Activated naive CD4-positive, alpha-beta T cell treated with anti-CD3 and anti-CD28 coated beads for 36 hours (primary cell): Measurements from ENCODE around the gene TMEM184B. TPM values are rescaled to one million over a fixed set of nuclear protein-coding genes. Genes with fewer than 3 reads are reported as not detected.
A peak's percentile ranks its signal among the peaks of the same experiment; 100 is the strongest.
"Not testable (repeated sequence)": the region's sequence is repeated elsewhere in the genome, so short reads cannot be mapped to it uniquely, and the experiment has no call there.

ENCODE experiments used
- CTCF ChIA-PET: fragments of 350-600 bp; sonication (Branson Sonifier 250); formaldehyde crosslinking; loops from one replicate; lab custom pipeline; 2021; ENCODE audit warnings: antibody characterized with exemption; lab: Charles Lee
- DNase-seq: peaks from one replicate; pipeline ENCODE4 v3.0.0-alpha.2; 2020
- H3K27ac Mint-ChIP-seq: one replicate; pipeline ENCODE4 v1.8.0; 2021; ENCODE audit warnings: mild to moderate bottlenecking, mixed read lengths
- H3K27me3 Mint-ChIP-seq: one replicate; pipeline ENCODE4 v1.8.0; 2021; ENCODE audit warnings: low read depth, mixed read lengths
- H3K36me3 Mint-ChIP-seq: one replicate; pipeline ENCODE4 v1.8.0; 2021; ENCODE audit warnings: low read depth, mixed read lengths
- H3K4me1 Mint-ChIP-seq: one replicate; pipeline ENCODE4 v1.8.0; 2021; ENCODE audit warnings: low read depth, mixed read lengths
- H3K4me3 Mint-ChIP-seq: one replicate; pipeline ENCODE4 v1.8.0; 2021; ENCODE audit warnings: mild to moderate bottlenecking, moderate library complexity, mixed read lengths
- H3K9me3 Mint-ChIP-seq: one replicate; pipeline ENCODE4 v1.8.0; 2021; ENCODE audit warnings: mixed read lengths
- intact Hi-C: fragments of 100-400 bp; cut with micrococcal nuclease; formaldehyde crosslinking; loops from one replicate; pipeline ENCODE4 v1.15.1; 2023
- total RNA-seq, 2 experiments: library from RNA; stranded (reverse); gene quantifications; one replicate each; pipeline ENCODE4 v1.2.3, GENCODE V29; 2021

The TMEM184B gene
- total RNA-seq, 2 experiments from 2014 or later, result 15.0 to 15.3 TPM

DNA sequence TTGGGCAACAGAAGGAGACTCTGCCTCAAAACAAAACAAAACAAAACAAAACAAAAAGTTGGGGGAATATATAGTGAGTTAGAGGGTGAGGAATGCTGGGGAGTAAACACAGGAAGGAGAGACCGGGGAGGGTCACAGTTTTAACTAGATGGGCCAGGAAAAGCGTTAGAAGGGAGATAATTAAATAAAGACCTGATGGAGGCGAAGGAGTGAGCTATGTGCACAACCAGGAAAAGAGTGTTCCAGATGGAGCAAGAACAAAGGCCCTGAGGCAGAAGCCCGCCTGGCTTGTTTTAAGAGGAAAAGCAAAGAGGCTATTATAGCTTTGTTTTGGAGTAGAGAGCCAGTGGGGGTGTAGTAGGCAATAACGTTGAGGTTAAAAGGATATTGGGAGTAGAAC is 86.4 kb downstream of the TMEM184B start:
- H3K4me3 Mint-ChIP-seq, result no peak overlapping the region
- DNase-seq, result no peak
- H3K27ac Mint-ChIP-seq, result no peak overlapping the region
- peaks cover 3% of the 10 kb centered on the region for H3K4me1 Mint-ChIP-seq
- H3K36me3 Mint-ChIP-seq, result peaks cover under 1% of the 10 kb centered on the region
- H3K27me3 Mint-ChIP-seq, result no peaks in the 10 kb centered on the region
- intact Hi-C loops, result no loop called here
- CTCF ChIA-PET, result interaction anchor here (0.8 kb wide), 1 partner anchor 135 kb away, joined by 3 read pairs; no protein-coding TSS in a partner anchor
- no peaks in the 10 kb centered on the region for H3K9me3 Mint-ChIP-seq

DNA sequence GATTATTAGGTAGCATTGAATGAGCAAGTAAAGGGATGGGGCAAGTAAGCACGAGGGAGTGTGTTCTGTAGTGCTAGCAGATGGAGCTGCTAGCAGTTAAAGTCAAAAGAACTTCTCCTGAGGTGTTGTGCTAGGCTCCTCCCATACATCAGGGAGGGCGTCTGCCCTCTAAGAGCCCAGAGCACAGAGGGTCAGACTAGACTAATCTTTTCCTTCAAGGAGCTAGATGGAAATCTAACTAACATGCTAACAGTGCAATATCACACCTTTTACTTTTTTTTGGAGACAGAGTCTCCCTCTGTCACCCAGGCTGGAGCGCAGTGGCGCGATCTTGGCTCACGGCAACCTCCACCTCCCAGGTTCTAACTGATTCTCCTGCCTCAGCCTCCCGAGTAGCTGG is 88.0 kb downstream of the TMEM184B start:
- CTCF ChIA-PET, result no interaction called here
- Mint-ChIP-seq H3K36me3 (peaks cover 2% of the 10 kb centered on the region), H3K27me3 (no peaks in the 10 kb centered on the region), H3K4me3 (no peak overlapping the region), H3K4me1 (peaks cover 17% of the 10 kb centered on the region), H3K9me3 (no peaks in the 10 kb centered on the region), H3K27ac (no peak overlapping the region)
- DNase-seq, result no peak
- intact Hi-C loops, result loop anchor here (5.0 kb wide), 4 partner anchors 213 to 908 kb away; partner anchors contain the start of genes ANKRD54 and SUN2

DNA sequence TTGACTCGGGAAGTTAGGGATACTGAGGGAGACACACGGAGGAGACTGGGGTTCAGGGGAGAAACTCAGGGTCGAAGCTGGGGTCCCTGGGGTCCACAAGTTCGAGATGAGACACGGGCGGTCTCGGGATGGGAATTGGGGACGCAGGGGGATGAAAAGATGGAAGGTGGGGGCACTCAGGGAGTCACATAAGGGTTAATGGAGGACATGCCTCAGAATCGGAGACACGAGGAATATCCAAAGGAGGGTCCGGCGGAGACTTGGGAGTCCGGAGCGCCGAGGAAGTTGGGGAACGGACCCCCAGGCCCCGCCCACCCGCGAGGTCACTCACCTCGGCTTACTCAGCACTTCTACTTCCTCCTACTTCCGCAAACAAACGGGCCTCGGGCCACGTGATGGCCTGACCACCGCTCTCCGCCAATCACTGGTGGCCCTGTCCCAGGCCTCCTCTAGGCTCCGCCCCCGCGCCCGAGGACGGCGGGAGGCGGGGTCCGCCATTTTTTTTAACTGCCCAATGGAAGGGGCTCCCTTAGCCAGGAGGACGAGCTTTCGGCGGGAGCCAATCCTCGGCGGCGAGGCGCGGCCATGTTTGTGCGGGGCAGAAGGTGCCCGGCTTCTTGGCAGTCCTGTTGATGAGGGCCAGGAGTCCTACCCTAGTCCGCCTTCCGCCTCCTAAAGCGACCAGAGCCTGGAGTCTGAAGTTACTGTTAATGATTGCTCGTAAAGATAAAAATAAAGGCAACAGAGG is 91.2 kb downstream of the TMEM184B start, which contains the start of gene PLA2G6:
Gene PLA2G6, minus strand, starts transcription at position 378 of the 748 bp plus-strand sequence. CDS start 12,404 bp downstream, outside the sequence.
- DNase-seq, result peak; percentile 99
- H3K9me3 Mint-ChIP-seq, result no peaks in the 10 kb centered on the region
- H3K27ac Mint-ChIP-seq, result peak within 1 kb of the TSS; percentile 96
- CTCF ChIA-PET, result interaction anchor here (0.7 kb wide), 1 partner anchor 253 kb away, joined by 6 read pairs; no protein-coding TSS in a partner anchor
- H3K27me3 Mint-ChIP-seq, result no peaks in the 10 kb centered on the region
- H3K4me3 Mint-ChIP-seq, result peak within 1 kb of the TSS; percentile 94
- H3K4me1 Mint-ChIP-seq, result peaks cover 43% of the 10 kb centered on the region
- peaks cover 2% of the 10 kb centered on the region for H3K36me3 Mint-ChIP-seq
- intact Hi-C loops, result loop anchor here (1.0 to 5.0 kb wide), 6 partner anchors 20 to 911 kb away; partner anchors contain the start of genes ANKRD54, GTPBP1, MAFF and SUN2

DNA sequence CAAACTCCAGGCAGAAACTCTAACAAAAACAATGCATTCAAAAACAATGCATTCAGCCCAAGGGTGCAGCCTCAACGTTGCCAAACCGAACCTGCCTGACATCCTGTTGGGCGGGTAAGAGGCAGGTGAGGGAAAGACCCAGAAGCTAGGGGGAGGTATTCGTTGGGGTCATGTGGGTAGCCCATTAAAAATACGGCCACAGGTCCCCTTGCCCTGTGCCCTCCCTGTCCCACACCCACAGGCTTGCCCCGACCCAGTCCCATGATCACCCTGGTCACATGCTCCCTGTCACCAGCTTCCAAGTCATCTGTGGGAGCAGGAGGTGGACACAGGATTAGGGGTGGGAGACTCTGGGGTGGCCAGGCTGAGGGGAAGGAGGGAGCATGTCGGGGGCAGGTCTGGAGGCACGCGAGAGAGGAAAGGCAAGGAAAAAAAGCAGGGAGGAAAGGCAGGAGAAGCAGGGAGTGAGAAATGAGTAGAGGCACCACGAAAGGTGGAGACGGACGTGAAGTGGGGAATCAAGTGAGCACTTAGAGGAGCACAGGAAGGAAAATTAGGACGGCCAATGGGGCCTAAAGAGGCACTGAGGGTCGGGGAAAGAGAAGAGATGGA is 91.9 kb downstream of the TMEM184B start:
- Mint-ChIP-seq H3K27ac (peak overlapping the region; percentile 96), H3K27me3 (no peaks in the 10 kb centered on the region), H3K4me1 (peaks cover 50% of the 10 kb centered on the region), H3K9me3 (no peaks in the 10 kb centered on the region), H3K4me3 (peak overlapping the region; percentile 94), H3K36me3 (peaks cover 2% of the 10 kb centered on the region)
- CTCF ChIA-PET, result no interaction called here
- DNase-seq, result peak; percentile 72
- intact Hi-C loops, result loop anchor here (1.0 to 5.0 kb wide), 5 partner anchors 20 to 911 kb away; partner anchors contain the start of genes ANKRD54, MAFF and SUN2

DNA sequence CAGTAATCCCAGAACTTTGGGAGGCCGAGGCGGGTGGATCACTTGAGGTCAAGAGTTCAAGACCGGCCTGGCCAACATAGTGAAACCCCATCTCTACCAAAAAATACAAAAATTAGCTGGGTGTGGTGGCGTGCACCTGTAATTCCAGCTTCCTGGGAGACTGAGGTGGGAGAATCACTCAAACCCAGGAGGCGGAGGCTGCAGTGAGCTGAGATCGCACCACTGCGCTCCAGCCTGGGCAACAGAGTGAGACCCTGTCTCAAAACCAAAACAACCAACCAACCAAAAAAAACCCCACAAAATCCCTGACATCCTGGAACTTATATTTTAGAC is 94.2 kb downstream of the TMEM184B start:
- H3K4me3 Mint-ChIP-seq, H3K27me3 Mint-ChIP-seq, H3K9me3 Mint-ChIP-seq, CTCF ChIA-PET, H3K36me3 Mint-ChIP-seq, intact Hi-C loops, DNase-seq, H3K27ac Mint-ChIP-seq: not testable (repeated sequence)
- H3K4me1 Mint-ChIP-seq, result peaks cover 63% of the 10 kb centered on the region

DNA sequence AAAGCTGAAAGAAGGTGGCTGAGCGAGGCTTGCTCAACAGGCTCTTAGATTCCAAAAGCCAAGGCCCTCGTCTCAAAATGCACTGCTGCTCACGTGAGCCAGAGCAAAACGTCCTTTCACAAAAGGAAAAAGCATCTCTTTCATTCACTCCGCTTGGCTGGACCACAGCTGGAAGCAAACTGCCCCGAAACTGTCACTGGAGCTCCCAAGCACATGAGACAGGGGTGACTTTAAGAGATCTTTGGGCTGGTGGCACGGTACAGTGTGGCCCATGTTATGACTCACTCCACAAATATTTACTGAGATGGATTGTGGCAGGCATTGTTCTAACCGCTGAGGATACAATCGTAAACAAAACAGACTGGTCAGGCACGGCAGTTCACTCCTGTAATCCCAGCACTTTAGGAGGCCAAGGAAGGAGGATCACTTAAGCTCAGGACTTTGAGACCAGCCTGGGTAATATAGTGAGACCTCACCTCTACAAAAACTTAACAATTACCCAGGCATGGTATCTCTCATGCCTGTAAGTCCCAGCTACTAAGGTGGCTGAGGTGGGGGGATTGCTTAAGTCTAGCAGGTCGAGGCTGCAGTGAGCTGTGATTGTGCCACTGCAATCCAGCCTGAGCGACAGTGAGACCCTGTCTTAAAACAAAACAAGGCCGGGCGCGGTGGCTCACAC is 94.7 kb downstream of the TMEM184B start:
- Mint-ChIP-seq H3K4me1 (peaks cover 67% of the 10 kb centered on the region), H3K4me3 (no peak overlapping the region), H3K27me3 (no peaks in the 10 kb centered on the region), H3K36me3 (peaks cover 2% of the 10 kb centered on the region), H3K9me3 (no peaks in the 10 kb centered on the region), H3K27ac (peak overlapping the region; percentile 21)
- CTCF ChIA-PET, result no interaction called here
- no peak for DNase-seq
- intact Hi-C loops, result no loop called here

DNA sequence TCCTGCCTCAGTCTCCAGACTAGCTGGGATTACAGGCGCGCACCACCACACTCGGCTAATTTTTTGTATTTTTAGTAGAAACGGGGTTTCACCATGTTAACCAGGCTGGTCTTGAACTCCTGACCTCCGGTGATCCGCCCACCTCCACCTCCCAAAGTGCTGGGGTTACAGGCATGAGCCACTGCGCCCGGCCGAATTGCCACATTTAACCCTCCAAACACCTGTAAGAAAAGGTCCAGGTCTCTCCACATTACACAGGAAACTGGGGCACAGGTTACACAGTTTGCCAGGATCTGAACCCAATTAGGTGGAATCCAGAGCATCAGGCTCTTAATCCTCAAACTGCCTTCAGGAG is 95.3 kb downstream of the TMEM184B start:
- intact Hi-C loops, H3K27ac Mint-ChIP-seq, H3K4me3 Mint-ChIP-seq, H3K9me3 Mint-ChIP-seq, DNase-seq, H3K27me3 Mint-ChIP-seq, H3K36me3 Mint-ChIP-seq: not testable (repeated sequence)
- peaks cover 72% of the 10 kb centered on the region for H3K4me1 Mint-ChIP-seq
- CTCF ChIA-PET, result interaction anchor here (1.0 kb wide), 1 partner anchor 63 kb away, joined by 3 read pairs; no protein-coding TSS in a partner anchor

DNA sequence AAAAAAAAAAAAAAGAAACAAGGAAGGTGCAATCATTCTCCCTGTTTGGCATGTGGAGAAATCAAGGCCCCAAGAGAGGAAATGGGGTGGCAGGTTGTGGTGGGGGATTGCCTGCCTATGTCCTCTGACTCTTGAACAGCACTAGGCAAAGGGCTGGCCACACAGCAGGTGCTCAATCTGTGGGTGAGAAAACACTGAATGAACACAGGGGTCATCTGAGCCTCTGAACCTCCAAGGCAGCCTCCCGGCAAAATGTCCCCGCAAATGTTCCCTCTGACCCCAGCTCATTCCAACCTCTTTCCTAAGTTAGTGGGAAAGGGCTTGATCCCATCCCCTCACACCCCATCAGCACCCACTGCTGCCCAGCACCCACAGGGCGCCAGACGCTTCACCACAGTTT is 95.8 kb downstream of the TMEM184B start:
- peaks cover 2% of the 10 kb centered on the region for H3K36me3 Mint-ChIP-seq
- H3K27me3 Mint-ChIP-seq, result no peaks in the 10 kb centered on the region
- H3K4me1 Mint-ChIP-seq, result peaks cover 76% of the 10 kb centered on the region
- H3K9me3 Mint-ChIP-seq, result no peaks in the 10 kb centered on the region
- CTCF ChIA-PET, result interaction anchor here (0.9 to 1.5 kb wide), 3 partner anchors 24 to 125 kb away, joined by 3 read pairs; no protein-coding TSS in a partner anchor
- peak overlapping the region; percentile 74 for H3K27ac Mint-ChIP-seq
- intact Hi-C loops, result no loop called here
- DNase-seq, result peak; percentile 20
- no peak overlapping the region for H3K4me3 Mint-ChIP-seq

DNA sequence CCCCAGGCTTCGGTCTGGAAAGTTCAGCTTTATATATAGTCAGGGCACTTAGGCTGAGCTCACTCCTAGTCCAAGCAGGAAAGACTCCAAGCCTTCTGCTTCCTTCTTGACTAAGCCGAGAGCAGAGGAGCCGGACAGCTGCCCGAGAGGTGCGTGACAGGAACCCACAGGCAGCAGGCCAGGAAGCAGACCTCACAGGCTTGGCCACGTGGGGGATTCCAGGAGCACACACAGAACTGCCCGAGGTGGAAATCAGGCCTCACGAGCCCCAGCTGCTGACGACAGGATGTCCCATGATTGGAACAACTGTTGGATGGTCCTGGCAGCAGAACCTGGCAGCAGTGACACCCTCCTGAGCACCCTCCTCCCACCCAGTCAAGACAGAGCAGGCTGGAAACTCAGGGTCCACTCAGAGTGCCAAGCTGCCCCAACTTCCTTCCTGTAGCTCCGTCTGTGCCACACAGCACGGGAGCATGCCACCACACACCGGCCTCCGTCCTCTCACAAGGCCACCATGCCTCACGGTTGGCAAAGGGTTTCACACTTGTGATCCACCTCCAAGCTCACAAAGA is 96.6 kb downstream of the TMEM184B start:
- DNase-seq, result peak; percentile 76
- H3K27ac Mint-ChIP-seq, result peak overlapping the region; percentile 74
- CTCF ChIA-PET, result interaction anchor here (0.9 to 1.5 kb wide), 2 partner anchors 25 to 124 kb away, joined by 3 read pairs; no protein-coding TSS in a partner anchor
- no peaks in the 10 kb centered on the region for H3K27me3 Mint-ChIP-seq
- peaks cover 76% of the 10 kb centered on the region for H3K4me1 Mint-ChIP-seq
- H3K4me3 Mint-ChIP-seq, result peak overlapping the region; percentile 28
- H3K9me3 Mint-ChIP-seq, result no peaks in the 10 kb centered on the region
- H3K36me3 Mint-ChIP-seq, result no peaks in the 10 kb centered on the region
- intact Hi-C loops, result no loop called here

DNA sequence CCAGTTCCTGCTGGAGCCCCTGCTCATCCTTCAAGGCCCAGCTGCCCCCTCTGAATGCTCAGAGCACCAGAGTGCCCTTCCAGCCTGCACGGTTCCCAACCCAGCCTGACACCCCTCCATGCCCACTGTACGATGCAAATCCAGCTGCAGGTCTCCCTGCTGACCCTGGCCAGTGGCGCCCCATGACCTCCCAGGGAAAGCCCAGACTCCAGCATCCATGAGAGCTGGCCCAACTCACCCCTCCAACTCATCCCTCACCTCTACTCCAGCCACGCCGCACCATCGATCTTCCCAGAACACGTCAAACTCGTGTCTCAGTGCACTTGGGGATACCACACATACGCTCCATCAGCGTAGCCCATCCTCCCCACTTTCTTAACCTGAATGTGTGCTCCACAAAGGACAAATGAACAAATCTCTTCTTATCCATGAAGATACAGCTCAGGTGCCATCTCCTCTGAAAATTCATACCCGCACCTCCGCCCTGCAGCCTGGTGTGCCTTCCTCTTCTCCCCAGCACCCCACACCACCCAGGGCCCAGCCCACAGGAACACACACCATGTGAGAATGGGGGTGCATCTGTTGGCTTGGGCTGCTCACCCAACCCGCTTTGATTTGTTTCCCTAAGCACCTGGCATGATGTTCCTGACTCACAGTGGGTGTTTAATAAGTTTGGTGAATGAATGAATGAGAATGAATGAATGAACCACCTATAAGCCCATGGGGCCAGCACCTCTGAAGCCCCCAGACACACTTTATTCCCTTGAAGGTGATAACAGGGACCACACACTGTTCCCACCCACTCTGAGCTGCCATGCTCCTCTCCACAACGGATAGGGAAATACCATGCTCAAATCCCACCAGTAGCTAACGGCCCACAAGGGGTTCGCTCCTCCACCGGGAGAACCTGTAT is 97.3 kb downstream of the TMEM184B start:
- H3K27me3 Mint-ChIP-seq, result no peaks in the 10 kb centered on the region
- intact Hi-C loops, result no loop called here
- H3K4me3 Mint-ChIP-seq, result no peak overlapping the region
- H3K27ac Mint-ChIP-seq, result no peak overlapping the region
- no peak for DNase-seq
- CTCF ChIA-PET, result interaction anchor here (1.5 kb wide), 1 partner anchor 123 kb away, joined by 3 read pairs; no protein-coding TSS in a partner anchor
- no peaks in the 10 kb centered on the region for H3K9me3 Mint-ChIP-seq
- no peaks in the 10 kb centered on the region for H3K36me3 Mint-ChIP-seq
- H3K4me1 Mint-ChIP-seq, result peaks cover 68% of the 10 kb centered on the region

DNA sequence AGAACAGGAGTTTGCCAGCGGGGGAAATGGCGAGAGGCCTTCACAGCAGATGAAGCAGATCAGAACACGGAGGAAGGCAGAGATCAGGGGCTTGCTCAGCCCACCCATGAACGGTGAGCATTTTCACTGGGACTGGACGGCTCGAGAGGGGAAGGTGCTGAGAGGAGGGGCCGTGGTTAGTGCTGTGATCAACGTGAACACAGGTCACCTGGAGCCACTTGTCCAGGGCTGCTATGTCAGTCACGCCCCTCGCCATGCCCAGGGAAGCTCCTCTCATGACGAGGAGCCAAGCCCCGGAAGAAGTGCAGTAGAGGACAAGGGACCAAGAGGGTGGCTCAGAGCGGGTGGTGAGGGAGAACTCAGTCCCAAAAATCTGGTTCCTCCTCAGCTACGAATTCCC is 98.2 kb downstream of the TMEM184B start:
- Mint-ChIP-seq H3K4me3 (no peak overlapping the region), H3K9me3 (no peaks in the 10 kb centered on the region), H3K4me1 (peaks cover 60% of the 10 kb centered on the region), H3K27me3 (no peaks in the 10 kb centered on the region), H3K27ac (no peak overlapping the region), H3K36me3 (no peaks in the 10 kb centered on the region)
- intact Hi-C loops, result no loop called here
- DNase-seq, result no peak
- CTCF ChIA-PET, result no interaction called here
